Fibroblast of lung (primary cell): ENCODE data around the gene MSI2.

Experiments used
- EZH2 ChIP-seq: IDR thresholded peaks from 2 replicates; pipeline ENCODE4 v1.5.1; 2012; ENCODE audit warnings: low read length, control low read depth, mild to moderate bottlenecking; ENCODE audit errors: missing control alignments
- TF ChIP-seq, protein P1 (sequence below), 2 donors: IDR thresholded peaks in 1 of 2; conservative IDR thresholded peaks in 1 of 2; 1 replicate in 1 of 2; 2 replicates in 1 of 2; pipeline ENCODE4 v1.5.1; 2011 to 2012; ENCODE audit warnings: low read length in 2 of 2, control low read depth in 1 of 2, inconsistent platforms in 1 of 2, low read depth in 1 of 2, mild to moderate bottlenecking in 1 of 2

GRCh38 chr17:57418463-57419246 lies 162.3 kb downstream of the MSI2 start:
- no peak for TF ChIP-seq EZH2
- TF ChIP-seq, protein P1, sequence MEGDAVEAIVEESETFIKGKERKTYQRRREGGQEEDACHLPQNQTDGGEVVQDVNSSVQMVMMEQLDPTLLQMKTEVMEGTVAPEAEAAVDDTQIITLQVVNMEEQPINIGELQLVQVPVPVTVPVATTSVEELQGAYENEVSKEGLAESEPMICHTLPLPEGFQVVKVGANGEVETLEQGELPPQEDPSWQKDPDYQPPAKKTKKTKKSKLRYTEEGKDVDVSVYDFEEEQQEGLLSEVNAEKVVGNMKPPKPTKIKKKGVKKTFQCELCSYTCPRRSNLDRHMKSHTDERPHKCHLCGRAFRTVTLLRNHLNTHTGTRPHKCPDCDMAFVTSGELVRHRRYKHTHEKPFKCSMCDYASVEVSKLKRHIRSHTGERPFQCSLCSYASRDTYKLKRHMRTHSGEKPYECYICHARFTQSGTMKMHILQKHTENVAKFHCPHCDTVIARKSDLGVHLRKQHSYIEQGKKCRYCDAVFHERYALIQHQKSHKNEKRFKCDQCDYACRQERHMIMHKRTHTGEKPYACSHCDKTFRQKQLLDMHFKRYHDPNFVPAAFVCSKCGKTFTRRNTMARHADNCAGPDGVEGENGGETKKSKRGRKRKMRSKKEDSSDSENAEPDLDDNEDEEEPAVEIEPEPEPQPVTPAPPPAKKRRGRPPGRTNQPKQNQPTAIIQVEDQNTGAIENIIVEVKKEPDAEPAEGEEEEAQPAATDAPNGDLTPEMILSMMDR (conservative IDR thresholded peaks at IDR 0.05 in 1 of 2, IDR thresholded peaks at IDR 0.05 in 1 of 2; ENCODE audit: low read depth in 1 of 2, low read length in 2 of 2), result no peak
